ENCODE measurements around the gene IL24.
A peak's percentile ranks its signal among the peaks of the same experiment; 100 is the strongest.

Gene IL24

GRCh38 chr1:206903687-206904086, 6.4 kb downstream of the IL24 start:
- FAIRE-seq (no peak), DNase-seq (ENCODE audit: low spot score) (no peak)

DNA sequence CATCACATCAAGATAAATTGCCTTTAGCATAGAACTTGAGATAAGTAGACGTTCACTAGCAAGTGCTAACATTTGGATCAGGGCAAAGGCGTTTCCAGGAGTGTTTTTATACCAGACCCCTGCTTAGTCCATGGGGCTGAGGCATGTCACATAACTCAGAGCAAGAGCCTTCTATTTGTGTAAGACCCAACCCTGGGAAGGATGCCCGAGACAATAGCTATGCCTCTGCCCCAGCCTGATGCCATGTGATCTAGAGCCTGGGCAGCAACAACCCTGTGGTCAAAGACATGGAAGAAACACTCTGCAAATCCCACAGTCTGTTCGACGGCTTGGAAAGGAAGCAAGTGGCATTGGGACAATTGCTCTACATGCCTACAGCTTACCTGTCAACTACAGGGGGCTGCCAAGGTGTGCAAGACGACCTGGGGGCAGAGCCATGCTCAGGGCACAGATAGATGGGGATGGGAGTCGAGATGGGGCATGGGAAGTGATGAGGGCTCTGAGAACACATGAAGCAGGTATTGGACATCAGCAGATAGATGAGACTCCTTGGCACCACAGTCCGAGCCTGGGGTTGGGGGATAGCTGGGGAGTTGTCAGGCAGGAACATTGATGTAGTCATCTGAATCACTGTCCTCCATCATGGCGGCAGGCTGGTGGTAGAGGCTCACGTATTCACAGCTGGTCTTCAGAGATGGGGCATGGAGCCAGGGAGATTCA, 7.3 kb downstream of the IL24 start:
- DNase-seq (ENCODE audit: low spot score) (no peak), FAIRE-seq (no peak)

- FAIRE-seq (no peak), DNase-seq (ENCODE audit: low spot score) (peak; percentile 88)
These were observed 8.3 kb downstream of the IL24 start for GRCh38 chr1:206905295-206906164.

- FAIRE-seq (no peak), DNase-seq (ENCODE audit: low spot score) (no peak)
These were observed 10.2 kb downstream of the IL24 start for GRCh38 chr1:206907304-206907991.

- FAIRE-seq (no peak), DNase-seq (ENCODE audit: low spot score) (no peak)
These were observed 10.8 kb downstream of the IL24 start for GRCh38 chr1:206908038-206908437.

- DNase-seq (ENCODE audit: low spot score) (no peak), FAIRE-seq (no peak)
These were observed 12.1 kb downstream of the IL24 start for GRCh38 chr1:206909161-206909882.

DNA sequence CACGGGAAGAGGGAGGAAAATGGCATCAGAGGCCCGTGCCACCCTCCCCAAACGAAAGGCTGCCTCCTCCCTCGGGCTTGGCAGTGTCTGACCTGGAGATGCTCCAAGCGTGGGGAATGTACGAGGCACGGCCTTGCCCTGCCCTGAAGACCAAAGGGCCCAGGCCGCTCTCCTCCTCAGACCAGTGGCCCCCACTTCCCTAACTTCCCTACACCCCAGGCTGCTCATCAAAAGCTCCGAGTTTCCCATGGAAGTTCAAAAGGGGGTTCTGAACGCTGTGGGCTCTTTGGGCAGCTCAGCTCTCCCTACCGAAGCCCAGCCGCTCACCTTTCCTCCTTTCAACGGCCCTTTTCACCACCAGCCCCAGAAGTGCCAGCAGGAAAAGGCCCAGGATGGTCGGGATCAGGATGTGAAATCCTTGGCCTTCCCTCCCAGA, 12.7 kb downstream of the IL24 start:
- FAIRE-seq (no peak), DNase-seq (ENCODE audit: low spot score) (no peak)

- peak; percentile 78 for FAIRE-seq
- DNase-seq (ENCODE audit: low spot score): peak; percentile 54
These were observed 13.9 kb downstream of the IL24 start for GRCh38 chr1:206911064-206911663.

GRCh38 chr1:206912445-206913095, 15.3 kb downstream of the IL24 start:
- FAIRE-seq (no peak), DNase-seq (ENCODE audit: low spot score) (peak; percentile 66)

- FAIRE-seq: no peak
- DNase-seq (ENCODE audit: low spot score): no peak
These were observed 16.7 kb downstream of the IL24 start for GRCh38 chr1:206913766-206914537.

DNA sequence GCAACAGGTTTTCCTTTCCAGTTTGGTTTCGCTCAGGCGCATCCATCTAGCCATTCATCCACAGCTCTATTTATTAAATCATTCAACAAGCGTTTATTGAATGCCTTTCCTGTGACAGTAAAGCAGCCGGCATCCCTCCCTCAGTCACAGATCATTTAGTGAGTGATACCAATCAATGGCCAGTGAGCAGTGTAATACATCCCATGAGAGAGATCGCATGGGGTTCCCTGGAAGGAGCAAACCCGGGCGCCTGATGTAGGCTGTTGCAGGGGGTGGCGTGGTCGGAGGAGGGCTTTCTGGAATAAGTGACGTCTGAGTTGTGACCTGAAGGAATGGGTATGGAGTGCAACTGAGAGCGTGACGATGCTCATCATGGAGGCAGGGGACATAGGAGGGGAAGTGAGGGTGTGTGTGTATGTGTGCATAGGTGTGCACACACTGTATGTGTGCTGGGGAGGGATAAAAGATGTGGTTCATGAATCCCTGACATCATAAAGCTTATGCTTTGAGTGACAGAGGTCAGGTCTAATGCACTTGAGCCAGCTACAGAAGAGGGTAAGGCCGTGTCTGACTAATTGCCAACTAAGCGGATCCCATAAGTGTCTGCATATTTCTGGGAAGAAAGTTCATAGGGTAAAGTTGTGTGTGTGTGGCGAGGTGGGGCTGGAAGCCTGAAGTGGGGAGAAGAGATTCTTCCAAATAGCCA, 17.9 kb downstream of the IL24 start:
- DNase-seq (ENCODE audit: low spot score): no peak
- no peak for FAIRE-seq

GRCh38 chr1:206916000-206916709, 18.9 kb downstream of the IL24 start:
- DNase-seq (ENCODE audit: low spot score) (no peak), FAIRE-seq (no peak)

GRCh38 chr1:206918076-206918475, 20.8 kb downstream of the IL24 start:
- FAIRE-seq: no peak
- no peak for DNase-seq (ENCODE audit: low spot score)

GRCh38 chr1:206921772-206922265, 24.6 kb downstream of the IL24 start, which contains the start of gene FCMR:
Gene FCMR (minus strand): TSS chr1:206921941. CDS start chr1:206921854, 87 bp downstream.
- FAIRE-seq: no peak
- no peak for DNase-seq (ENCODE audit: low spot score)

DNA sequence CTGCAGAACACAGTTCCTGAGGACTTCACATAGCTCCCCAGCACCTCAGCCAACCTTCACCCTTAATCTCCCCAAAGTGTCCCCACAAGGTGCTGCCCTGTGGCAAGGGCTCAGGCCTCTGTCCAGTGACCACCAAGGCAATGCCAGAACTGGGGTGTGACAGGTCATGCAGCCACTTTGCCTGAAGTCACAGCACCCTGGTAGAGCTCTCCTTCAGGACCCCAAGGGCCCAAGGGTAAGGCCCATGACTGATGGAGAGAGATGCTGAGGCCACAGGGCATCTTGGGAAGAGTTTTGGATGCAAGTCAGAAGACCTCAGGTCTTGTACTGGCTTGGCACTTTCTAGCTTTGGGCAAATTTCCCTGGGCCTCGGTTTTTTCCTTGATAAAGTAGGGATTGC, 25.3 kb downstream of the IL24 start:
- no peak for DNase-seq (ENCODE audit: low spot score)
- no peak for FAIRE-seq

- DNase-seq (ENCODE audit: low spot score) (no peak), FAIRE-seq (no peak)
These were observed 26.0 kb downstream of the IL24 start for GRCh38 chr1:206923009-206923960.
